Measurements from ENCODE around the gene MAP1A.

MAP1A gene

GRCh38 chr15:43511012-43511885 lies 6.2 kb upstream of the MAP1A start:
- DNase-seq, result peak; percentile 9

- DNase-seq, result no peak
These were observed 3.9 kb upstream of the MAP1A start for GRCh38 chr15:43513550-43513949.

- DNase-seq, result peak; percentile 20
These were observed 3.0 kb upstream of the MAP1A start for GRCh38 chr15:43514241-43515057.

- DNase-seq, result no peak
These were observed 1.7 kb upstream of the MAP1A start for GRCh38 chr15:43515741-43516140.

GRCh38 chr15:43516185-43516584 lies 1.2 kb upstream of the MAP1A start:
- no peak for DNase-seq

- no peak for DNase-seq
These were observed 531 bp upstream of the MAP1A start for GRCh38 chr15:43516801-43517353.

GRCh38 chr15:43518197-43518761 lies 871 bp downstream of the MAP1A start:
- no peak for DNase-seq

GRCh38 chr15:43519196-43519595 lies 1.8 kb downstream of the MAP1A start:
- no peak for DNase-seq

- DNase-seq, result no peak
These were observed 2.7 kb downstream of the MAP1A start for GRCh38 chr15:43520138-43520537.

GRCh38 chr15:43521419-43521818 lies 4.0 kb downstream of the MAP1A start:
- no peak for DNase-seq

- DNase-seq, result no peak
These were observed 4.8 kb downstream of the MAP1A start for GRCh38 chr15:43522247-43522646.

GRCh38 chr15:43523646-43524045 lies 6.2 kb downstream of the MAP1A start:
- no peak for DNase-seq

GRCh38 chr15:43524254-43524845 lies 6.9 kb downstream of the MAP1A start:
- no peak for DNase-seq

GRCh38 chr15:43525131-43525530 lies 7.7 kb downstream of the MAP1A start:
- DNase-seq, result no peak

GRCh38 chr15:43526261-43526930 lies 9.0 kb downstream of the MAP1A start:
- DNase-seq, result no peak

- no peak for DNase-seq
These were observed 9.8 kb downstream of the MAP1A start for GRCh38 chr15:43527016-43527801.

- DNase-seq, result no peak
These were observed 10.6 kb downstream of the MAP1A start for GRCh38 chr15:43527802-43528541.

- no peak for DNase-seq
These were observed 11.2 kb downstream of the MAP1A start for GRCh38 chr15:43528542-43529007.

- DNase-seq, result no peak
These were observed 11.7 kb downstream of the MAP1A start for GRCh38 chr15:43529141-43529540.

GRCh38 chr15:43529587-43530345 lies 12.4 kb downstream of the MAP1A start:
- no peak for DNase-seq

All from stimulated activated CD4-positive, alpha-beta T cell treated with anti-CD3 and anti-CD28 coated beads, Interleukin-4, amount 100 ng/mL, for 24 hours (primary cell).